Measurements from ENCODE around the gene UST. TPM values are rescaled to one million over a fixed set of nuclear protein-coding genes. Genes with fewer than 3 reads are reported as not detected.

UST gene
- total RNA-seq, 4 donors from 2014 or later = 4.8 to 9.0 (median 7.8) TPM

DNA sequence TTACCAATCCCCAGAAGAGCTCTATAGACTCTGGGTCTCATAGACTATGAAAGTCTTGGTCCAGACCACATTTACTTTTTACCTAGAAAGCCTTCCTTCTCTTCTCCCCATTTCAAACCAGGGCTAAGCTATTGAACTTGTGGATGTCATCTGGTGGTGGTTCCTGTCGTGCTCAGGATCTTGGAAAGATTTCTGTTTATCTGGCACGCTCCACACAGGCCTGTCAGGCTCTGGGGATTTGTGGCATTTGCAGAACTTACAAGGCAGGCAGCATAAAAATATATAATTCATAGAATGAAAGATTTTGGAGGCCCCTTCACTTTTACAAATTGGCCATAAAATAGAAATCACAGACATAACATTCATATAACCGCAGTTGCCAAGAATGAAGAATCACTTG, 188.1 kb downstream of the UST start:
- WGBS, 2 donors (ENCODE audit: low coverage in 1 of 2) = 66 to 74% methylated on average over 3 of the region's 3 CpGs

DNA sequence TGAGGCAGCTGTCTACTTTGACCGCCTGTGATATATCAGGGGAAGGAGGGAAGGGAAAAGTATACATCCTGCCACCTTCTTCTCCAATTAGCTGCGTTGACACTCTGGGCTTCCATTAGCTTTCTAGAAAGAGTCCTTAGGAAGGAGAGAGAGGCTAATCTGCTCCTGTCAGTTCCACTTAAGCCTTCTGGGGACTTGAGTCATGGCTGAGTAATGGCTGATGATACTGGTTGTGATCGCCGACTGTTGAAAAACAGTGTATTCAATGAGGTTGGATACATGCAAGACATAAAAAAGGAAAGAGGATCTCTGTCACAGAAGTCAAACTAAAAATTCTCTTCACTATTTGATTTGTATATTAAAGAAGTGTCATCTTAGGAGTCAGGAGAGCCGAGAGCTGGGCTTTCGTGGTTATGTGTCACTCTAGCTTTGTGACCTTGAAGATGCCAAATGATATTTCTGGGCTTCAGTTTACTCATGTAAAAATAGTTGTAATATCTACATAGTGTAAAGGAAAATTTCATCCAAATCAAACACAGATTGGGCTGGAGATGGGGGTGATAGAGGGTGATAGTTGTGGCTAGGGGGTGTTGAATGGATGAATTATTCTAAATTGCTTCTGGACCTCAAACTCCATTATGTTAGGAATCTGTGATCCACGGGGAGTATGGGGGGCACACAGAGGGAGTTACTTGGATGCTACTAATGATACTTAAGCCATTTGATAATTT, 189.0 kb downstream of the UST start:
- Histone ChIP-seq H3K36me3 (no peaks in the 10 kb centered on the region), H3K4me1 (peaks cover 0 to 10% (median 0%) of the 10 kb centered on the region in 4 donors), H3K4me3 (no peak overlapping the region), H3K27ac (no peak overlapping the region), H3K9me3 (no peaks in the 10 kb centered on the region), H3K27me3 (no peaks in the 10 kb centered on the region)
- DNase-seq = no peak
- TF ChIP-seq, protein P1, sequence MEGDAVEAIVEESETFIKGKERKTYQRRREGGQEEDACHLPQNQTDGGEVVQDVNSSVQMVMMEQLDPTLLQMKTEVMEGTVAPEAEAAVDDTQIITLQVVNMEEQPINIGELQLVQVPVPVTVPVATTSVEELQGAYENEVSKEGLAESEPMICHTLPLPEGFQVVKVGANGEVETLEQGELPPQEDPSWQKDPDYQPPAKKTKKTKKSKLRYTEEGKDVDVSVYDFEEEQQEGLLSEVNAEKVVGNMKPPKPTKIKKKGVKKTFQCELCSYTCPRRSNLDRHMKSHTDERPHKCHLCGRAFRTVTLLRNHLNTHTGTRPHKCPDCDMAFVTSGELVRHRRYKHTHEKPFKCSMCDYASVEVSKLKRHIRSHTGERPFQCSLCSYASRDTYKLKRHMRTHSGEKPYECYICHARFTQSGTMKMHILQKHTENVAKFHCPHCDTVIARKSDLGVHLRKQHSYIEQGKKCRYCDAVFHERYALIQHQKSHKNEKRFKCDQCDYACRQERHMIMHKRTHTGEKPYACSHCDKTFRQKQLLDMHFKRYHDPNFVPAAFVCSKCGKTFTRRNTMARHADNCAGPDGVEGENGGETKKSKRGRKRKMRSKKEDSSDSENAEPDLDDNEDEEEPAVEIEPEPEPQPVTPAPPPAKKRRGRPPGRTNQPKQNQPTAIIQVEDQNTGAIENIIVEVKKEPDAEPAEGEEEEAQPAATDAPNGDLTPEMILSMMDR (IDR thresholded peaks at IDR 0.05) = no peak
- TF ChIP-seq POLR2AphosphoS5 (IDR thresholded peaks at IDR 0.05) = no peak
- intact Hi-C loops (cut with DNase I; ENCODE audit: low total_unique reads) (no loop called here), in situ Hi-C loops (cut with MboI; ENCODE audit: low pct_ligation_motif_present in 1 of 4, low pct_unique_long_range_greater_than_20kb in 1 of 4, low sequenced_read_pairs in 3 of 4) (no loop called here)
- WGBS, 2 donors (ENCODE audit: low coverage in 1 of 2) = 59 to 65% methylated on average over 5 to 7 of the region's 7 CpGs

More for the DNA sequence above, 188.1 kb downstream of the UST start:
- no peak for DNase-seq
- peak overlapping the region in 1 of 4 donors; percentile 30 for H3K27ac ChIP-seq
- peaks cover 0 to 10% (median 0%) of the 10 kb centered on the region in 4 donors for H3K4me1 ChIP-seq
- intact Hi-C loops (cut with DNase I; ENCODE audit: low total_unique reads) = no loop called here
- no peaks in the 10 kb centered on the region for H3K36me3 ChIP-seq
- no peaks in the 10 kb centered on the region for H3K27me3 ChIP-seq
- in situ Hi-C loops (cut with MboI; ENCODE audit: low pct_ligation_motif_present in 1 of 4, low pct_unique_long_range_greater_than_20kb in 1 of 4, low sequenced_read_pairs in 3 of 4) = no loop called here
- TF ChIP-seq, protein P1 (IDR thresholded peaks at IDR 0.05) = no peak
- TF ChIP-seq POLR2AphosphoS5 (IDR thresholded peaks at IDR 0.05) = no peak
- no peak for TF ChIP-seq POLR2A (IDR thresholded peaks at IDR 0.05)
- no peak for TF ChIP-seq EP300 (IDR thresholded peaks at IDR 0.05; ENCODE audit: low read depth)
- H3K4me3 ChIP-seq = no peak overlapping the region
- H3K9me3 ChIP-seq = no peaks in the 10 kb centered on the region

DNA sequence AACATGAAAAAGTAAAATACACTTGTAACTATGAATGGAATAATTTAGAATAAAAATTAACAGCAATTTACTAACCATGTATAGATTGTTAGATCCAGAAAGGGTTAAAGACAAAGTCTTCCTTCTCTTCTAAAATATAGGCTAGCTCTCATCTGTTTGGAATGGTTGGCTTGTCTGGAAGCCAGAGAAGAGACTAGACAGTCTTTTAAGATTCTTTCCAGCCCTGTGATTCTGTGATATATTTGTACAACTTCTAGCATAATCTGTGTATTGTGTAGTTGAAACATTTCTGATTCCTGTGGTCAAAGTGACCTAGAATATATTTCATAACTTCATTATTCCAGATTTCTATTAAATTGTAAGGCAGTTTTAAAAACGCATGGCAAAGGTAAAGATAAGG, 196.6 kb downstream of the UST start:
- DNase-seq = no peak
- TF ChIP-seq, protein P1 (IDR thresholded peaks at IDR 0.05) = no peak
- TF ChIP-seq POLR2AphosphoS5 (IDR thresholded peaks at IDR 0.05) (no peak), EP300 (IDR thresholded peaks at IDR 0.05; ENCODE audit: low read depth) (no peak)
- H3K9me3 ChIP-seq = no peaks in the 10 kb centered on the region
- 54% methylated on average over 1 of the region's 1 CpG; no CpG with 5 or more reads in 1 of the 2 donors for WGBS, 2 donors (ENCODE audit: low coverage in 1 of 2)
- in situ Hi-C loops (cut with MboI; ENCODE audit: low pct_ligation_motif_present in 1 of 4, low pct_unique_long_range_greater_than_20kb in 1 of 4, low sequenced_read_pairs in 3 of 4) (loop anchor here in 1 of 4 donors (10.0 kb wide), 2 partner anchors 199 to 369 kb away; partner anchors contain the start of gene UST), intact Hi-C loops (cut with DNase I; ENCODE audit: low total_unique reads) (loop anchor here (10.0 kb wide), 1 partner anchor 369 kb away; no protein-coding TSS in a partner anchor)
- H3K4me3 ChIP-seq = no peak overlapping the region
- peaks cover 0 to 11% (median 0%) of the 10 kb centered on the region in 4 donors for H3K4me1 ChIP-seq
- H3K27ac ChIP-seq = peak overlapping the region in 2 of 4 donors; percentile 7 to 19
- no peaks in the 10 kb centered on the region for H3K36me3 ChIP-seq
- no peaks in the 10 kb centered on the region for H3K27me3 ChIP-seq

DNA sequence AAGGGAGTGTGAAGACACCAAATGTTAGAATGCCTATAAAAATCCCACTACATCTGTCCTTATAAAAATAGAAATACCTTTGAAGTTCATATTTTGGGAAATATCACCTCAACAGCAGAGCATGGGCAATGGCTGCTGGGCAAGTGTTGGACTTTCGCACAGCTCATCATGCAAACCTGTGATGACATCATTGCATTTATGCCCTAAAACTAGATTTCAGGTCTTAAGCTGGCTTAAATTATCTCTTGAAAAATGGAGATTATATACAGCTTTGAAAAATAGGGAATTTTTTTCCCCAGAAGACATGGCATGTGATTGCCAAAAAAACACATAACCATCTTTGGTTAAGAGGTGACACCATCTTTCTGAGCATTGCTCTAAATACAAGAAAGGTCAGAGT, 197.8 kb downstream of the UST start:
- DNase-seq = no peak
- peaks cover 0 to 11% (median 0%) of the 10 kb centered on the region in 4 donors for H3K4me1 ChIP-seq
- no peak overlapping the region for H3K4me3 ChIP-seq
- TF ChIP-seq POLR2AphosphoS5 (IDR thresholded peaks at IDR 0.05) = no peak
- TF ChIP-seq POLR2A (IDR thresholded peaks at IDR 0.05) = no peak
- TF ChIP-seq, protein P1 (IDR thresholded peaks at IDR 0.05) = no peak
- no peak for TF ChIP-seq EP300 (IDR thresholded peaks at IDR 0.05; ENCODE audit: low read depth)
- no peaks in the 10 kb centered on the region for H3K36me3 ChIP-seq
- no peaks in the 10 kb centered on the region for H3K9me3 ChIP-seq
- WGBS, 2 donors (ENCODE audit: low coverage in 1 of 2) = 96 to 100% methylated on average over 1 of the region's 1 CpG
- intact Hi-C loops (cut with DNase I; ENCODE audit: low total_unique reads) (loop anchor here (5.0 to 10.0 kb wide), 2 partner anchors 197 to 370 kb away; partner anchors contain the start of gene UST), in situ Hi-C loops (cut with MboI; ENCODE audit: low pct_ligation_motif_present in 1 of 4, low pct_unique_long_range_greater_than_20kb in 1 of 4, low sequenced_read_pairs in 3 of 4) (loop anchor here in 1 of 4 donors (10.0 kb wide), 2 partner anchors 200 to 370 kb away; partner anchors contain the start of gene UST)
- no peaks in the 10 kb centered on the region for H3K27me3 ChIP-seq
- H3K27ac ChIP-seq = no peak overlapping the region
